ENCODE measurements around the gene PRSS38. TPM values are rescaled to one million over a fixed set of nuclear protein-coding genes. Genes with fewer than 3 reads are reported as not detected.
"Not testable (repeated sequence)": the region's sequence is repeated elsewhere in the genome, so short reads cannot be mapped to it uniquely, and the experiment has no call there.

Gene PRSS38
- polyA plus RNA-seq, 3 donors = not detected

GRCh38 chr1:227870366-227870765, 54.9 kb downstream of the PRSS38 start:
- Histone ChIP-seq H3K79me2 (ENCODE audit: insufficient read depth, low read length) (no peaks in the 10 kb centered on the region), H3K4me3 (replicated peaks in 1 of 3; ENCODE audit: low read depth in 2 of 3, low read length in 3 of 3) (no peak overlapping the region), H3K27ac (ENCODE audit: low read depth in 1 of 2, low read length in 2 of 2) (no peak overlapping the region), H3K27me3 (ENCODE audit: control insufficient read depth in 2 of 2, insufficient read depth in 2 of 2, low read length in 2 of 2) (no peaks in the 10 kb centered on the region), H2AFZ (ENCODE audit: insufficient read depth, low read depth, low read length, poor library complexity, severe bottlenecking) (no peak overlapping the region), H3K4me1 (ENCODE audit: control insufficient read depth in 1 of 2, insufficient read depth in 2 of 2, low read length in 2 of 2) (no peaks in the 10 kb centered on the region), H3K36me3 (replicated peaks in 1 of 2; ENCODE audit: control insufficient read depth in 1 of 2, insufficient read depth in 2 of 2, low read length in 2 of 2) (no peaks in the 10 kb centered on the region), H3K9me3 (replicated peaks in 1 of 2; ENCODE audit: control insufficient read depth in 1 of 2, insufficient read depth in 1 of 2, low read length in 2 of 2) (peaks cover 0 to 15% of the 10 kb centered on the region in 2 donors), H4K20me1 (ENCODE audit: insufficient read depth, low read length) (no peaks in the 10 kb centered on the region), H3K9ac (ENCODE audit: insufficient read depth, low read length, poor library complexity, severe bottlenecking) (no peak overlapping the region), H3K4me2 (replicated peaks; ENCODE audit: extremely low read depth, low read length, poor library complexity, severe bottlenecking) (no peak overlapping the region)
- Mint-ChIP-seq H3K4me1 (peaks cover 11% of the 10 kb centered on the region), H3K36me3 (no peaks in the 10 kb centered on the region), H3K9me3 (peaks cover 8 to 35% (median 16%) of the 10 kb centered on the region in 7 donors), H3K27me3 (ENCODE audit: low read depth in 3 of 3) (peaks cover 3 to 7% (median 5%) of the 10 kb centered on the region in 3 donors), H3K27ac (no peak overlapping the region), H3K4me3 (no peak overlapping the region)
- WGBS (ENCODE audit: insufficient coverage) = 40% methylated on average over 2 of the region's 3 CpGs
- intact Hi-C loops (cut with micrococcal nuclease) = no loop called here
- no peak for TF ChIP-seq CTCF (IDR thresholded peaks at IDR 0.05)
- DNase-seq = no peak

- H3K27me3 ChIP-seq (ENCODE audit: control insufficient read depth in 2 of 2, insufficient read depth in 2 of 2, low read length in 2 of 2); H3K4me2 ChIP-seq (replicated peaks; ENCODE audit: extremely low read depth, low read length, poor library complexity, severe bottlenecking); H2AFZ ChIP-seq (ENCODE audit: insufficient read depth, low read depth, low read length, poor library complexity, severe bottlenecking); H3K27ac Mint-ChIP-seq; intact Hi-C loops (cut with micrococcal nuclease); H3K27ac ChIP-seq (ENCODE audit: low read depth in 1 of 2, low read length in 2 of 2); H3K9me3 ChIP-seq (replicated peaks in 1 of 2; ENCODE audit: control insufficient read depth in 1 of 2, insufficient read depth in 1 of 2, low read length in 2 of 2); H4K20me1 ChIP-seq (ENCODE audit: insufficient read depth, low read length); H3K36me3 ChIP-seq (replicated peaks in 1 of 2; ENCODE audit: control insufficient read depth in 1 of 2, insufficient read depth in 2 of 2, low read length in 2 of 2); H3K79me2 ChIP-seq (ENCODE audit: insufficient read depth, low read length); H3K4me3 ChIP-seq (replicated peaks in 1 of 3; ENCODE audit: low read depth in 2 of 3, low read length in 3 of 3); H3K27me3 Mint-ChIP-seq (ENCODE audit: low read depth in 3 of 3); H3K4me3 Mint-ChIP-seq; DNase-seq; H3K4me1 ChIP-seq (ENCODE audit: control insufficient read depth in 1 of 2, insufficient read depth in 2 of 2, low read length in 2 of 2); H3K36me3 Mint-ChIP-seq; H3K9ac ChIP-seq (ENCODE audit: insufficient read depth, low read length, poor library complexity, severe bottlenecking): not testable (repeated sequence)
- H3K9me3 Mint-ChIP-seq = peaks cover 7 to 32% (median 17%) of the 10 kb centered on the region in 7 donors
- peaks cover 11% of the 10 kb centered on the region for H3K4me1 Mint-ChIP-seq
- WGBS (ENCODE audit: insufficient coverage) = 88% methylated on average over 4 of the region's 5 CpGs
These were observed 56.4 kb downstream of the PRSS38 start for GRCh38 chr1:227871892-227872291.

GRCh38 chr1:227877810-227878209, 62.3 kb downstream of the PRSS38 start:
- H3K4me1 Mint-ChIP-seq; intact Hi-C loops (cut with micrococcal nuclease); H4K20me1 ChIP-seq (ENCODE audit: insufficient read depth, low read length); H3K4me3 Mint-ChIP-seq; H3K27ac Mint-ChIP-seq; H3K4me3 ChIP-seq (replicated peaks in 1 of 3; ENCODE audit: low read depth in 2 of 3, low read length in 3 of 3); H3K27ac ChIP-seq (ENCODE audit: low read depth in 1 of 2, low read length in 2 of 2); H3K36me3 Mint-ChIP-seq; H2AFZ ChIP-seq (ENCODE audit: insufficient read depth, low read depth, low read length, poor library complexity, severe bottlenecking); H3K36me3 ChIP-seq (replicated peaks in 1 of 2; ENCODE audit: control insufficient read depth in 1 of 2, insufficient read depth in 2 of 2, low read length in 2 of 2); H3K79me2 ChIP-seq (ENCODE audit: insufficient read depth, low read length); H3K27me3 ChIP-seq (ENCODE audit: control insufficient read depth in 2 of 2, insufficient read depth in 2 of 2, low read length in 2 of 2); H3K4me2 ChIP-seq (replicated peaks; ENCODE audit: extremely low read depth, low read length, poor library complexity, severe bottlenecking); H3K9ac ChIP-seq (ENCODE audit: insufficient read depth, low read length, poor library complexity, severe bottlenecking); H3K4me1 ChIP-seq (ENCODE audit: control insufficient read depth in 1 of 2, insufficient read depth in 2 of 2, low read length in 2 of 2); DNase-seq; H3K9me3 ChIP-seq (replicated peaks in 1 of 2; ENCODE audit: control insufficient read depth in 1 of 2, insufficient read depth in 1 of 2, low read length in 2 of 2); H3K27me3 Mint-ChIP-seq (ENCODE audit: low read depth in 3 of 3): not testable (repeated sequence)
- WGBS (ENCODE audit: insufficient coverage) = no CpG with 5 or more reads among the region's 3 CpGs
- H3K9me3 Mint-ChIP-seq = peaks cover 4 to 24% (median 13%) of the 10 kb centered on the region in 7 donors

Measured in CD14-positive monocyte (primary cell).